ENCODE measurements around the gene RGS6. TPM values are rescaled to one million over a fixed set of nuclear protein-coding genes. Genes with fewer than 3 reads are reported as not detected.

Gene RGS6
- total RNA-seq, 1 donor from 2014 or later = 1.1 TPM

DNA sequence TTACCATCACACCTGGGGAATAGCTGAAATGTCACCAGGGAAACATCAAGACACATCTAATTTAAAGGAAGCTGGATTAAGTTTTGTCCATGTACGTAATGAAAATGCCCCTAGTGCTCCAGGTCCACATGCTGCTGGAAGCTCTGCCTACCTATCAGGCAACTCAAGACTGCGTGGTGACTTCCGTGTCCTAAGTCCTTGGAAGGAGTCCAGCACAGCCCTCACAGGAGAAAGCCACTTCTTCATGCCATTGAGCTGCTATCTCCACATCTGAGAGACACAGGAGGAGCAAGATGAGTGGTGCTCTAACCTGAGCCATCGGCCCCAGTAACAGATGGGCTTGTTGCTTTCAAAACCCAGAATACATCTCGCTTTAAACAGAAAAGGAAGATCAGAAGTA, 645.3 kb downstream of the RGS6 start:
- DNase-seq (ENCODE audit: low spot score) = peak; percentile 35

DNA sequence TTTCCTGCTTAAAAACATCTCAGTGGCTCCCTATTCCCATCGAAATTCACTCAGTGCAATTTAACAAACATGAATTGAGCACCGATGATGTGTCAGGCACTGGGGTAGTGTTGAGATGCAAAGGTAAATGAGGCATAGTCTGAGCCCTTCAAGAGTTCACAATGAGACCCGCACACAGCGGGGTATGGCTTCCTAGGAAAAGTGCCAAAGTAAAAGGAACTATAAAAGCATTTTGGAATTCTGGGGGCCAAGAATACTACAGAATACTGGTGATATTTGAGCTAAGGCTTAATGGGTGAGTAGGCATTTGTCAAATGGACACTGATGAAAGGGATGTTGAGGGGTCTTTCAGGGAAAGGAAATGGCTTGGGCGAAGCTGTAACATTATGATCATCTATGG, 646.3 kb downstream of the RGS6 start:
- no peak for DNase-seq (ENCODE audit: low spot score)

DNA sequence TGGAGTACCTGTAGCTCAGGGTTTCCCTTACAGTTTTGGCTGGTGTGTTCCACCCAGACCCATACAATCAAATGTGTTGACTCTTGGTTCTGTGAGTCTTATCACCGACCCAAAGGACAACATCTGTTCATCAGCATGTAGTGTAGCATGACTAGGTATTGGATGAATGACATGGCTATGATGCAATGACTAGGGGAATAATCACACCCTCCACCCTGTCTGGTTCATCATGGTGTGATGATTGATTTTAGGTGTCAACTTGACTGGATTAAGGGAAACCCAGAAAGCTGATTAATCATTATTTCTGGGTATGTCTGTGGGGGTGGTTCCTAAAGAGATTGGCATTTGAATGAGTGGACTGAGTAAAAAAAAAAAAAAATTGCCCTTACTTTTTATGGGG, 650.4 kb downstream of the RGS6 start:
- DNase-seq (ENCODE audit: low spot score) = no peak

DNA sequence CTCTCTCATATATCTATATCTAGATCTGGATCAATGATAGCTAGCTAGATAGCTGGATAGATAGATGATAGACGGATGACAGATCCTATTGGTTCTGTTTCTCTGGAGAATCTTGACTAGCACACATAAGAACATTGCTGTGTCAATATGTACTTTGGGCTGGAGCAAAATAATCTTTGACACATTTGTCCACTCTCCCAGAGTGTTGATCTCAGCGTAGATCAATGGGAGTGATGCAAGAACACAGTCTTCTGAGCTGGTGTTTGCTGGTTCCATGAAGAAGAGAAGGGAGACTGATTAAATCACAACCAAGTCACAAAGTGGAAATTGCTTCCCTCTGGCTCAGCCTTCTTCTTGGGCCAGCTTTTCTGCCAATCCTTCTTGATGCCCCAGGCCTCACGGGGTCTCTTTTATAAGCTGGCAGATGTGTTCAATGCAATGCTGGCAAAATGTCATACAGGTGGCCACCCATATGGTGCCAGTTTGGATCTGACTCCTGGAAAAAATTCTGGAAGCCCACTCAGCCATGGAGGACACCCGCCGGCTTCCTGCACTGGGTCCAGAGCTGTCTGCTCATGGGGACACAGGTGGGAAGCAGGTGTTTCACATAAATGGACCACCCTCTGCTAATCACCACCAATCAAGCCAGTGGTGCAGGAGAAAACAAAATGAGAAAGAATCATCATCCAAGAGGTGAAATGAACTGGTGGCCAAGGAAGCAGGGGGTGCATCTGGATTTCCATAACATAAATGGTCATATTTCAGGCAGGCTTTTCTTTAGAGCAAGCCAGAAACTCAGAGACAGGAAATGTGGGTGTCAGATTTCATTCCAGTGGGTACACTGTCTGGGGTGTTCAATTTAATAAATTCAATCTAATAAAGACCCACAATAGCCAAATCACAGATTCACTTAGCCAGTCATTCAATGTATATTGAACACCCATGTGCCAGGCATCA, 651.4 kb downstream of the RGS6 start:
- DNase-seq (ENCODE audit: low spot score) = peak; percentile 51

DNA sequence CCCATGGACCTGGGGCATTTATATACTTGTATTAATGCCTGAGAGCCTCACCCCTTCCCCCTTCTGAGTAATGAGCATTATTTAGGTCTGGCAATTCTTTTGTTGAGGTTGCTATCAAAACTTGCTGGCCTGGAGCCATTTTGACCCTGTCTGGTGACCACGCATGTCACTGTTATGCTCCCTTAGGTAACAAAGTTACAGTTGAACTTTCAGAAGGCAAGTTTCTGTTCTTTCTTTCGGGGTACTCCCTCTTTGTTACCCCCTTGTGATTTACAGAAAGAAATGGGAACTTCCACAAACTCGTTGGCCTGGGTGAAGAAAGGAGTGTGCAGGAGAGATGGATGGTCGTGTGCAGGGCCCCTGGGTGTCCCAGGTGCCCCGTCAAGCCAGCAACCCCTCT, 656.3 kb downstream of the RGS6 start:
- no peak for DNase-seq (ENCODE audit: low spot score)

DNA sequence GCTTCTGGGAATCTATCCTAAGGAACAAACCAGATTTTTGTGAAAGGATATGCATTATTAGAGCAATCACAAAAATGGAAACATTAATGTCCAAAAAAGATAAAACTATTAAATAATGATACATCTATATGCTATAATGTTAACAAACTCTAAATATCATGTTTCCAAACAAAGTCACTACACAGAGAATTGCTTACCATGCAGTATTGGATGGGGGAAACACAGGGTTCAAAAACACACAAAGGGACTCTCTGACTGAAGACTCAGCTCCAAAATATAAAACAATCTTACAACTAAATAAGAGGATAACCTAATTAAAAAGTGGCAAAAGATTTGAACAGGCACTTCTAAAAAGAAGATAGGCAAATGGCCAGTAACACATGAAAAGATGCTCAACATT, 657.4 kb downstream of the RGS6 start:
- no peak for DNase-seq (ENCODE audit: low spot score)

DNA sequence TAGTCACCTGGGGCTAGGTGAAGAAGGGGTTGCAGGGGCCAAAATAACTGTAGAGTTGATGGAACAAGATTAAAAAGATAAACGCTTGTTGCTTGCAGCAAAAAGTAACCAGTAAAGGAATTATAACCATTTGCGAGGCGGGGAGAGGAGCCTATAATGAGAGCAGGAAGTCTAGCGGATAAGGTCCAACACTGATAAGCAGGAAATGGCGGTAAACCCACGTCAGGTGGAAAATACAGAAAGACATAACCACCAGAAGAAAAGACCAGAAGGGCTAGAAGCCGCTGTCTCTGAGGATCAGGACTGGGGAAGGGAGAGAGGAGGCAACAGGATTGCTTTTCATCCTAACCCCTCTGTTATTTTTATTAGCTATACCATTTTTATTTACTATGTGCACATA, 658.3 kb downstream of the RGS6 start:
- no peak for DNase-seq (ENCODE audit: low spot score)

DNA sequence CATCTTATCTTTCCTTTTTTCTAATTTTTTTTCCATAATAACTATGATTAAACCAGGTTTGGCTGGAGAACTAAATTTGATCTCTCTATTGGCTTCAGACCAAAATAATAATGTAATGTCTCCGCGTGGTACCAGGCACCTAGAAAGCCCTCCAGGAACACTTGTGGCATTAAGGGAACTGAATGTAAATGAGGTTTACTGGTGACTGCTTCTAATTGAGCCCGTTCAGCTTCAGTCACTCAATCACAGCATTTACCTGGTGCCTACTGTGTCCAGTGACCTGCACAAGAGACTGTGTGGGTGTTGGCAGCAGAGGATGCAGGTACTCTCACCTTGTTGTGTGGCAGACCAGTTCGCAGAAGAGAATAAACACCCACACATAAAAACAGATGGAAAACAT, 659.2 kb downstream of the RGS6 start:
- no peak for DNase-seq (ENCODE audit: low spot score)

DNA sequence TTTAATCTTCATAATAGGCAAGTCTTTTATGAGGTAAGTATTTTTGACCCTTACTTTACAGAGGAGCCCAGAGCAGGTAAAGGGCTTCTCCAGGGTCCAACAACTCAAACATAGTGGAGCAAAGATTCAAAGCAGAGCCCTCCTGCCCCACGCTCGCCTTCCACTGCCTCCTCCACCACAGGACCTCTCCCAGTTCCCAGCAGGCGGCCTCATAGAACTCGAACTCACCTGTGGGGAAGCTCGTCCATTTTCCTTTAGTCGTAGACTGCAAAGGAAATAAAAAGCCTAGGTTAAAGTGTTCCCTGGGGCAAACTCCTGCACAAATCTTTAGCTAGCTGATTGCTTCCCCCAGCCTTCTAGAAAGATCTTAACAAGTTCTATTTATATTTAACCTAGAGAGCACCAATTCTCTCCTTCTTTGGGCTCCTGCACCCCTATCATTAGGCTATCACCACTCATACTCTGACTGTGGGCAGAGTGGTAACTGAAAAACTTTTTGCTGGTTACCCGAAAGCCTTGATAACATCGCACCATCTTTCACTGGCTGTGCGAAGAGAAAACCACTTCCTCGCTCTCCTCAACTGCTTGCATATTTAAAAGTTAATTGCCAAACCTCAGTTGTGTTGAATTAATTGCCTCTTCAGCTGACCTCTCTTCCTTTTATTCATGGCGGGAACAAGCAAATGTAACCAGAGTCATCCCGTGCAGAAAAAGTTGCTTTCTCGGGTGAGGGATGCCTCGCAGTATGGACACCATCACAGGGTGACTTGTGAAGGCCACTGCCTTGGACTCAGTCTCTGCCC, 662.1 kb downstream of the RGS6 start:
- no peak for DNase-seq (ENCODE audit: low spot score)

DNA sequence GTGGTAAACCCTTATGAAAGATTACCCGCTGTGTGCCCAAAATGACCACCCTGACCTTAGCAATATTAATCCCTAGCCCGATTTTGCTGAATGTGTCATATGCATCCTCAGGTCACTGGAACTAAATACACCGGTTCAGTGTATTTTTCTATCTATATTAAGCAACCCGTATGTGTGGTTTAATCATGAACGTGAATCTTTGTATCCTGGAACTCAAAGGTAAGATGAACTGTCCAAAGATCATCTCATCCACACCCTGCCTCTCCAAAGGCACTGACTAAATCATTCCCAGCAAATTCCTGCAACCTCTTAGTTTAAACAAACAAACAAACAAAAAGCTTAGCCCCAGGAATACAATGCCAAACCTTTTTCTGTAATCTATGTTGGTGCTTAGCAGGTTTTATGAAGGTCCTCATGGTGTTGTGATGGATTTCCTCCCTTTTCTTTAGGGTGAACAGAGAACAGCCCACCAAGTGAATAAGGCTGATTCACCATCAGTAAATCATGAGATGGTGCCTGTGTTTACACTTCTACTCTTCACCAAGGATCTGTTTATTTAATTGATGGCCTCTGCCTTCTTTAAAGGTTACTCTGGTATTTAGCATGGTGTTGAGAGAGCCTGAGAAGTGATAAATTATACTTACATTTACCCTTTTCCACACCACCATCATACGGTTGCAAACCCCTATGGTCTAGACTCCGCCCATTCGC, 663.1 kb downstream of the RGS6 start:
- DNase-seq (ENCODE audit: low spot score) = no peak

DNA sequence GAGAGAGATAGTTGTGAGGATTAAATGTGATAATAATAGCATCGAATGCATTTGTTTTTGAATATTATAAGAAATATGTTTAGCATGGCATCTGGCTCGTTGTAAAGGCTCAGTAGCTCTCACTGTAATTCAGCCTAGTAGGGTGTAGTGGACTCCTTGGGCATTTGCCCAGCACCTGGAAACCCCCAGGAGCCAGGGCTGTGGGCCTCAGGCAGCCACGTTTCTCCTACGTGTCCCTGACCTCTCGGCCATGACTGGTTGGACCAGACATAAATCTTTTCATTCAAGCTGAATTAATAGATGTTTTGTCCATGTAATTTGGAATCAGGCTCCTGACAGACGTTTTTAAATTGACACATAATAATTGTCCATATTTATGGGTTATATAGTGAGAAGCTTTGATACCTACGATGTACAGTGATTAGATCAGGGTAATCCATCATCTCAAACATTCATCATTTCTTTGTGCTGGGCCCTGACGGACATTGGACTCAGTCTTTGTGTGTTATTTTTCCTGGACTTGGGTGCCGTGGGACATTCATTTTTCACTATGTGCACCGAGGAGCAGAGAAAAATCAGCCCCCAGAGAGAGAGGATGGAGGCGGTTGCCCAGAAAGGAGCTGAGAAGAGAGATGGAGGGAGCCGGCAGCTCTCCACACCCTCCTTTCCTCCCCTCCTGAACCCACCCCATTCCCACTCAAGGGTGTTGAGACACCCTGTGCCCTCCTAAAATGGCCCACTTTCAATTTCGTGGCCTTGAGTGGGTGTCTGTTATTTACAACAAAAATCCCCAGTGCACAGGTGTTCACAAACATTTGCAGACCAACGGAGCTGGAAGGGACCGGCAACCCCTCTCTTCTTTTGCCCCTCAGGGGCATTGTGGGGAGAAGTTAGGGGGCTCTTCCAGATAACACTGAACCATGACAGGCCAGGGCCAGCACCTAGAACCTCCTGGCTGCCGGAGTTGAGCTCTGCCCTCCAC, 665.3 kb downstream of the RGS6 start:
- DNase-seq (ENCODE audit: low spot score) = no peak

DNA sequence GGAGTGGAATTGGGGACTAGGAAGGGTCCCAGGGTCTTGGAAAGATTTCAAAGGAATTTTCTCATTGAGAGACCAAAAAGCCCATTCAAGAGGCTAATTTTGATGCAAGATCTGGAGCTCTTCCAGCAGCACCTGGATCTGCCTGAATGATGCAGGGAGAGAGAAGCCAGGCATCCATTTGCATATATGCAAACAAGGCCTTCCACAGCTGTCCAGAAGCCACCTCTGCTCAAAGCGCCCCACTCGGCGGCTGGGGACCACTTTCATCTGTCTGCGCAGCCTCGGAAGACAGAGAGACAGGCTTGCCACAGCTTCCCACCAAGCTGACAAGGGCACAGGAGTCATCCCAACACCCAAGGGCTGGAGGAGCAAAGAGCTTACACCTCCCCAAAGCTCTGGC, 666.1 kb downstream of the RGS6 start:
- no peak for DNase-seq (ENCODE audit: low spot score)

DNA sequence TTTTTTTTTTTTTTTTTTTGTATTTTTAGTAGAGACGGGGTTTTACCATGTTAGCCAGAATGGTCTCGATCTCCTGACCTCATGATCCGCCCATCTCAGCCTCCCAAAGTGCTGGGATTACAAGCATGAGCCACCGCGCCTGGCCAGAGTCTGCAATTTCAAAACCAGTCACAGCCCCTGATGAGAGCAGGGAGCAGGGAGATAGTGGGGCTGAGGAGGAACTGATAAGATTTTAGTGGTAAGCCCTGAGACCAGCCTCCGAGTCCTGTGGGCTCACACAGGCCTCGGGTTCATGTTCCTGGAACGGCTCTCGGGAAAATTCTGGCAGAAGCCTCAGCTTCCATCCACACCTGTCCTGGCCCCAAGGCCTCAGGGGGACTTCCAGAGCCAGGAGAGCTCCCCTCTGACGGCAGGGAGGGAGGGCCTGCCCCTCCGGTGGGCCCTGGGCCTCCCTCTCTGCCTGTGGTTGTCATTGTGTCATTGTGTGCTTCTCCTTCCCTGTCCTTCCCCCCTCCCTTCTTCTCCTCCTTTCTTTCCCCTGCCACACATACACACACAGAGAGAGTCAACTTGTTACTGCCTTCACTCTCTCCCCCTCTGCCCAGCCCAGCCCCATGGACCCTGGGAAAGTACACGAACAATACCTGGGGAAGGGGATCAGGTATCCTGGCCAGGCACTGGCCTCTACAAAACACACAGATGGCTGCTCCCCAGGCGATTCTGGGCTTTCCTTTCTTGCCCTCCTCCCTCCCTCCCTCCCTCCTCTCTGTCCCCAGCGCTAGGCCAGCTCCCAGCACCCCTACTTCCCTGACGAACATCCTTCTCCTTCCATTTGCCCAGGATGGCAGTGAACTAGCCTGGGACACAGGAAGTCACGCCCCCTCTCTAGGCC, 667.6 kb downstream of the RGS6 start:
- DNase-seq (ENCODE audit: low spot score) = no peak

DNA sequence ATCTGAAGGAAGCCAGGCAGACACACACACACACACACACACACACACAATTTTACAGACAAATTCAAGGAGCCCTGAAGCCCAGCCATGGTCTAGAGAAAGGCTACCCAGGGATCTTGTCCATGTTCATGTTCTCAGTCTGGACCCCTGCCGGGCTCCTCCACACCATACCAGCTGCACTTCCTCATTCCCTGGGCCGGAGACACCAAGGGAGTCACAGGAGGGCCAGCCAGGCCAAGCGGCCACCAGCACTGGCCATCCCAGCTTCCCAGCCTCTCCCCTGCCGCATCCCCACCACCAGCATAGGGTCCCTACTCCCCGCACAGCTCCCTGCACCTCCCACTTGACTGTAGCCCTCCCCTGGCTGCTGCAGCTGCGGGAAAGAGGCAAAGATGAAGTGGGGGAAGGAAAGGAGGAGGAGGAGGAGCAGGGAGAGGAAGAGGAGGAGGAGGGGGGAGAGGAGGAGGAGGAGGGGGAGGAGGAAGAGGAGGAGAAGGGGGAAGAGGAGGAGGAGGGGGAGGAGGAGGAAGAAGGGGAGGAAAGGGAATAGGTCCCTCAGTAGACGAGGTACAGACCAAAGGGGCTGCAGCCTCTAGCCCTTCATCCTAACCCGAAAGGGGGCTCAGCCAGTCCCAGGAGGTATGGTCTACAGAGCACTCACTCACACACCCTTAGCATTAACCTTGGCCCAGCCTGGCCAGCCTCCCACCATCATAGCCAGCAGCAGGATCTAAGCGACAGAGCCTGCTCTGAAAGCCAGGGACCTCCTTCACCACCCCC, 668.5 kb downstream of the RGS6 start:
- no peak for DNase-seq (ENCODE audit: low spot score)

DNA sequence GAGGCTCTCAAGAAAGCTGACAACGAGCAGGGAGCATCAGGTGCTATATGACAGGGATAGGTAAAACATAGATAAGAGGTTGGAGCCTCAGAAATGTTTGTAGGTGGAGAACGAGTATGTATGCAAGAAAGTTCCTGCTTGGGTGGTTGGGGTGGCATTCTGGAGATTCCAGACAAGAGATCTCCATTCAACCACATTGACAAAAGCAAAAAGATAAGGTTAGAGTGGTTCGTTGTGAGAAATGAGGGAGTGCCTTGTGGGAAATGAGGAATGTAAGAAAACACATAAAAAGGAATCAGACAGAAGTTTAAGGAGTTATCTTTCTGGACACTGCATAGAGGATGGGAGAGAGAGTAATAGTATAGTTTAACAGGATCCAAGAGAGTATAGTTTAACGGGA, 671.4 kb downstream of the RGS6 start:
- no peak for DNase-seq (ENCODE audit: low spot score)

DNA sequence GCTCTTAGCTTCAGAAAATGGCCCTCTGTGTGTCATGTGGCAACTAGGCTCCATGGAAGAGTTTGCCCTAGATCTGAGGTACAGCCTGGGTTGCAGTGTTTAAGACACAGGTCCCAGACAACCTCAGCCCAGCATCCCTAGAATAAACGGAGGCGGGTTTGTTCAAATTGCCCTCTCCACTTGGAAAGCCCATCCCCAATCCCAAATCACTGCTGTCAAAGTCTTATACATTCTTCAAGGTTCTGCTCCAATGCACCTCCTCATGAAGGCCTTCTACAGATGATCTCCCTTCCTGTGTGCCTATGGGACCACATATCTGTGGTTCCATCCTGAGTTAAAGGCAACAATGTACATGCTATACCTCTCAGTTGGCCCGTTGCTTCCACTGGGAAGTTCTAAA, 671.9 kb downstream of the RGS6 start:
- DNase-seq (ENCODE audit: low spot score) = no peak

DNA sequence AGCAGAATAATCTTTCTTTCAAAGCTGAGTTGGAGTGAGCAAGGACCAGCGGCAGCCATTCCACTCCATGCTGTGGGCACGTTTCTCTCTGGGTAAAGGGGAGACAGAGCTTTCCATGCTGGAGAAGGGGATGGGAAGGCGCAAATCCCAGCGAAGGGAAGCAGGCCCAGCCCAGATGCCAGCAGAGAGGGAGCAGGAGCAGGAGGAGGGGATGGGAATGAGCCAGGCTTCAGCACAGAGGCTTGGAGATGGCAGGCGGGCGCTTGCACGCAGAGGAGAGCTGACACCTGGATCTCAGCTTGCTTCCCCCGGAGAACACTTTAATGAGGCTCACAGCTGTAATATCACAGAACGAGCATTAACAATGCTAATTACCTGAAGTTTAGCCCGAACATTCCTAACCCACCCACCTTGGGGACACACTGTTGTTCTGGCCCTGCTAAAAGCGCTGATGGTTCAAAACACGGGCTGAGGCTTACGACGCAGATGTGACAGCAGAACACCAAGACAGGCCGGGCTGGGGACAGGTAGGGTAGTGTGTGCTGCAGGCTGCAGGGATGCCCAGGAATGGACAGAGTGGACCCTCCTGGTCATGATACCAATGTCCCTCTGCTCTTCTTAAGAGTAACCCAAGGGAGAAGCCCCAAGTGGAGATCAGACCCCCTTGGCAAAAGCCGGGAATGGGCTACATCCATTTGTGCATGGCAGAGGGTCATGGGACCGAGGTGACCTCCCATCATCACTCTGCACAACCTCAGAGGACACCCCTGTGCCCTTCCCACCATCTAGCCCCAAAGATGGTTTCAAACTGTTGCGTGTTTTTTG, 673.1 kb downstream of the RGS6 start:
- peak; percentile 5 for DNase-seq (ENCODE audit: low spot score)

DNA sequence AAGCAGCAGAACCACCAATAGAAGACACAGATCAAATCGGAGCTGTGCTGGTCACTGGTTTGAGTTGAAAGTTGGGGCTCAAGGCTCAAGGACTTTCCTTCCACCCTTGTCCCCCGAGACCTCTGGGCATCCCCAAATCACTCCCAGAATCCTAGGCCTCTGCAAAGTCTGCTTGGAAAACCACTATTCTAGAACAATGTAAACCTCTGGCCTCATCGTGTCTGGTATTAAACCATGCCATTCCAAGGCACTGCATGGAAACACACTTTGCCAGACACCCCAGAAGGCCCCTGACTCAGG, 673.6 kb downstream of the RGS6 start:
- peak; percentile 7 for DNase-seq (ENCODE audit: low spot score)

DNA sequence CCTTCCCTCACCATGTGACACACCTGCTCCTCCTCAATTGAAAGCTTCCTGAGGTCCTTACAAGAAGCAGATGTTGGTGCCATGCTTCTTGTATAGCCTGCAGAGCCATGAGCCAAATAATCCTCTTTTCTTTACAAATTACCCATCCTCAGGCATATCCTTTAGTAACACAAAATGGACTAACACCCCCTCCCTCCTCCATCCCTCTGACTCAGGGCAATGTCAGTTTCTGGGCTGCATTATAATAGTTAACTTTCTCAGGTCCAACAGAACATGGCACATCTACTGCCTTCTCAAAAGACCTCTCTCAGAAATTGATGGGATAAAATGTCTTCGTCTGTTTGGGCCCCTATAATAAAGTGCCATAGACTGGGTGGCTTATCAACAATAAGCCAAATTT, 674.6 kb downstream of the RGS6 start:
- DNase-seq (ENCODE audit: low spot score) = no peak

Data from mucosa of gallbladder (tissue), 1 donor.